HL-60/S4 treated with phorbol 12-myristate 13-acetate at 8.2 ng/mL for 4 days and 3 days (cell line): ENCODE measurements around the gene CKS1B.

Experiments
- in situ Hi-C: fragments of 300-500 bp; cut with MboI; formaldehyde crosslinking; loops from 2 replicates; pipeline ENCODE4 v1.15.0; 2022; ENCODE audit warnings: low sequenced_read_pairs

Gene CKS1B

DNA sequence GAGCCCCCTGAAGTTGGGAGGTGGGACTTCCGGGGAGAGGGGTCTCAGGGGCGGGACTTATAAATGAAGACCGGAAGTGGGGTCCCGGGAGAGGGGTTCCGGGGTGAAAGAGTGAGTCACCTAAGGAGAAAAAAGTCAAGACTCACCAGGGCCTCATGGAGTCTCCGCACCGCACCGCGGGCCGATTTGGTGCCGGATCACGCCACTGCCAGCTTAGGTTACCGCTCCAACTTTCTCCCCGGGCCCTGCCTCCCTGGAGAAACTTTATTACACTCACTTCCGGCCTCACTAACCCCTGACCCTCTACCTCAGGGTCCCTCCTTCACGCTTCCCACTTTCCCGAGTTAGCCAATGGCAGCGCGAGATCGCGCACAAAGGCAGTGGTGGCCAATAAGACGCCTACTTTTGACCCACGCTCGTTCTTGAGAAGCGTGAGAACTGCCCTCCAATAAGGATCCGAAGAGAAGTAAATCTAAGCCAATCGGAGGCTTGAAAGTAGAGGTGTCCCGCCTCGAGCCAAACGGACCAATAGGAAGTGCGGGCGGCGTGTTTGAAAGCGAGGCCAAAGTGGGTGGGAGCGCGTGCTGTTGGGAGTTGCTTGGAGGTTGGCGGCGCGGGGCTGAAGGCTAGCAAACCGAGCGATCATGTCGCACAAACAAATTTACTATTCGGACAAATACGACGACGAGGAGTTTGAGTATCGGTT lies at the start of gene CKS1B:
Gene CKS1B (plus strand): TSS at position 580 of the 706 bp plus-strand sequence. CDS start 65 bp downstream, at position 645.
- in situ Hi-C loops, result no loop called here

DNA sequence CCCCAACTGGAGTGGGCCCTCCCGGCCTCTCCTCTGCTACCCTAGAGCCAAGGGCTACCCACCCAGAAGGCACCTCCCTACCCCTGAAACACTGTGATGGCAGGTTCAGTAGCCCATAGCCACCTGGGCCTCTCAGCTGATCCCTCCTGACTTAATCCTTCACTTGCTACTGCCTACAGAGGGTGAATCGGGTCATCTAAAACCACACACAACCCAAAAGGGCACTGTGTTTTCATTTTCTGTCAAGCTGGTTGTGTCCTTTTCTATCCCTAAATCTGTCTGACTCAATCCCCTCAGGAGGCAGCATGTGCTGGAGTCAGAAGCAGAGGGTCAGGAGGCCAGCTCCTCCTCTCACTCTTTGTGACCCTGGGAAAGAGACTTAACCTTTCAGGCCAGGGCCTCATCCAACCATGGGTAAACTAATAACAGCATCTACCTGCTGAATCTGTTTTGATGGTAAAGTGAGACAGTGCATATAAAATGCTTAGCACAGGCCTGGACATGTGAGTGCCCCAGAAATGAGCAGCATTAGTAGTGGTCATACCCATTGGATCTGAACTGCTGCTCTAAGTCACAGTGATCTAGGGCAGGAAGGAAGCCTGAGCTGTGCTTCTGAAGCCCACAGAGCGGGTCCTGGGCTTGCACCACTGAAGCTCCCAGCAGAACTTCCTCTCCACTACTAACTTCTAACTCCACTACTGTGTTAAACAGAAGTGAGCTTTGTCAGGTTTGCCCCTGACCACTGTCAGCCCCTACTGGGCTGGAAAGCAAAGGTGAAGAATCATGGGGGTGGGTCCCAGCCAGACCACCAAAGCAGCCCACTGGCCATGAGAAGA lies 48.9 kb upstream of the CKS1B start:
- in situ Hi-C loops, result no loop called here

GRCh38 chr1:154926201-154926600 lies 48.3 kb upstream of the CKS1B start:
- in situ Hi-C loops, result no loop called here

DNA sequence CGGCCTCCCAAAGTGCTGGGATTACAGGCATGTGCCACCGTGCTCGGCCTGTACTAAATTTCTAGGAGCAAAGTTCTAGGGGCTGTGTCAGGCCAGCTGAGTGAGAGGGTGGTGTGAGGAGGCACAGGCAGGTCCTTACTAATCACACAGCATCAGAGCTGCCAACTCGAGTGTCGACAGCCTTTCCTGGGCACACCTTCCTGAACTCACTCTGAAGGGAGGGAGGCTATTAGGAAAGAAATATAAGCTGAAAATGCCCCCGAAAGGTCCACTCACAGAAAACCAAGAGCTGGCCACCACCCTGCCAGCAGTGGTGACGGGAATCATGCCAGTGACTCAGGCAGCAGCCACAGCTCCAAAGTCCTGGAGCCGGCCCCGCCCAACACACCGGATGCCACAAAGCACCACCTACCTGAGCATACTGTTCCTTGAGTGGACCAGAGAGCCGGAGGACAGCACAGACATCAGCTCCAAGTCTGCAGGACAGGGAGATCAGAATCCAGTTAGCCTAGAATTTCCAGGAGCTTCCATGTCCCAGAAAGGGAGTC lies 42.5 kb upstream of the CKS1B start:
- in situ Hi-C loops, result no loop called here

GRCh38 chr1:154934358-154934948 lies 40.0 kb upstream of the CKS1B start:
- in situ Hi-C loops, result no loop called here

DNA sequence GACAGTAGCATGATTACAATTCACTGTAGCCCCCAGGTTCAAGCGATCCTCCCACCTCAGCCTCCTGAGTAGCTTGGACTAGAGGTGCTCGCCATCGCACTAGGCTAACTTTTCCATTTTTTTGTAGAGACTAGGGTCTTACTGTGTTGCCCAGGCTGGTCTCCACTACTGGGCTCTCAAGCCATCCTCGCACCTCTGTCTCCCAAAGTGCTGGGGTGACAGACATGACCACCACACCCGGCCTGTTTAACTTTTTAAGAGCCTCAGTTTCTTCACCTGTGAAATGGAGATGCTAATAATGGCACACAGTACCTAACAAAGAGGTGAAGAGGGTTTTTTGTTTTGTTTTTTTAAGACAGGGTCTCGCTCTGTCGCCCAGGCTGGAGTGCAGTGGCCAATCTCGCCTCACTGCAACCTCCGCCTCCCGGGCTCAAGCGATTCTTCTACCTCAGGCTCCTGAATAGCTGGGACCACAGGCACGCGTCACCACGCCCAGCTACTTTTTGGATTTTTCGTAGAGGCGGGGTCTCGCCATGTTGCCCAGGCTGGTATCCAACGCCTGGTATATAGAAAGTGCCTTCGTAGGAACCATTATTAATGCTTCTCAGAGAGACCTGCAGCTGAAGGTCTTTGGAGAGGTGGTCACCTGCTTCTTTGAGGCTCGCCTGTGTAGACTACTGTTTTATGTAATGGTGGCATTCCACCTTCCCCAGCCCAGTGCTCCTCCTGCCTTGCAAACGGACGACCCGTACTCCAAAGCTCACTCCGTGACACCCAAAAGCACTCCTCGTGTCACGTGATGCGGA lies 38.5 kb upstream of the CKS1B start:
- in situ Hi-C loops, result no loop called here

DNA sequence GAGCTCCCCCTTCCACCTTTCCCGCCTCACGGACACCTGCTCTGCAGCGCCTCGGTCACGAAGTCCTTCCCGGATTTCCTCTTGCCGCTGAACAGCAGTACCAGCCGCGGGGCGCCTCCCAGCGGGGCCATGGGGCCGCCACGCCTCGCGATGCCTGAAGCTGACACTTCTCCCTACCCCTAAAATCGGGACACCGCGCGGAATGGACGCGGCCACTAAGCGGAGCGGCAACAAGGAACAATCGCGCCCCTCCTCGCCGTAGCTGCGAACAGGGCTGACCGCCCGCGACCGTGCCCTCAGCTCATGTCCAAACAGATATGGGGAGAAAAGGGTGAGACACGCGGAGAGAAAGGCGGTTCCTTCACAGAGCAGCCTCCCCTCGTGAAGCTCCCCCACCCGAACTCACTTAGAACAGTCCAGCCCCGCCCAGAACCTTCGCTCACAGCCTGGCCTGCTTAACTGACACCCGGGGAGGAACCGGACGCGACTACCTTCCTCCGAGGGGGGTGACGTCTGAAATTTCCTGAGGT lies 37.9 kb upstream of the CKS1B start, which contains the start of gene PMVK:
Gene PMVK (minus strand): TSS at position 165 of the 530 bp plus-strand sequence. CDS start 34 bp downstream, at position 131.
- in situ Hi-C loops, result no loop called here

DNA sequence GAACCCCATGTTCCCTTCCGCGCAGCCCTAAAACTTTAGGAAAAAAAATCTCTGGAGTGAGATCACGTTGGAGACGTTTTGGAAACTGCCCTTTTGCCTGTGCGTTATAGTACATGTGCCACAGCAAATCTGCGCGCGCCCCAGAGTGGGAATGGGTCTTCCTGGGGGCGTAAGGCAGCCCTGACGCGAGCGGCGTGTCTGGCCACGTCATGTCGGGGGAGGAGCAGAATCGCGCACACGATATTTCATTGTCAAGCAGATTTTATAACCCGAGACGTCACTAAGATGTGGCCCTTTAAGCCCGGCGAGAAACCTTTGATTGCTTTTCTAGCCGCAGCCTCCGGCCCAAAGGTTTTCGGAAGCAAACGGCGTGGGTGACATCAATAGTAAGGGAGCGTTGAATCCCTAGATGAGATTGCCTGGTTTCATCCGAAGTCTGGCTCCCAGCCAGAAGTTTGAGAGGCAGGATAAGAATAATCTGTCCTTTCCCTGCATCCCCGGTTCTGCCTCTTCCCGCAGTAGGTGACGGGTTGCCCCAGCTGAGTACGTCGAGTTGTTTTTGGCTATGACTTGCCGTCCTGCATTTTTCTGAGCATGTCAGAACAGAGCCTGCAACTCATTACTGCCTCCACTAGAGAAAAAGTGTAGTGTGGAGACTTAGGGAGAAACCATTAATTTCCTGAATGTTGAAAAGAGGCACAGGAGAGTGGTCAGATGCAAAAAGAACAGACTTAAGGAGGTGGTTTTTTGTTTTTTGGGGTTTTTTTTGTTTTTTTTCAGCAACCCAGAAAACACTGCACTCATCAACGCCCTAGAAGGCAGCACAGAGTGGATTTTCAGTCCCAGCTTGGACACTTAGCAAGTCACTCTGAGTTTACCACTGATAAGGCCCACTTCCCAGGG lies 37.1 kb upstream of the CKS1B start:
- in situ Hi-C loops, result no loop called here

DNA sequence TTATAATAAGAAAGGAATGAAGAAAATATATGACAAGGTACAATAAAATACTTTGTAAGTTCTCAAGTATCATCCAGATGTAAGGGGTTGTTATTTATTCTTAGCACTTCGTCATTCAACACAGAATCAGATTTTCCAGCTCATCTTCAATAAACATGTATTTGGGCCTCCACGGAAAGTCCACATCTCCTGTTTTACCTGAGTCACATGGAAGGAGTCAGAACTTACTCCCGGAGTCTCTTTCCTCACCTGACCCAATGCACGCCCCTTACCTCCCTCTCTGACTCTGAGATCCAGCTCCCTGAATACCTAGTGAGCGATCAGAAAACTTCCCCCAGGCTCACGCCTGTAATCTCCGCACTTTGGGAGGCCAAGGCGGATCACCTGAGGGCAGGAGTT lies 36.5 kb upstream of the CKS1B start:
- in situ Hi-C loops, result no loop called here

- in situ Hi-C loops, result no loop called here
These were observed 35.7 kb upstream of the CKS1B start for GRCh38 chr1:154938604-154939399.

GRCh38 chr1:154940213-154940560 lies 34.3 kb upstream of the CKS1B start:
- in situ Hi-C loops, result no loop called here

DNA sequence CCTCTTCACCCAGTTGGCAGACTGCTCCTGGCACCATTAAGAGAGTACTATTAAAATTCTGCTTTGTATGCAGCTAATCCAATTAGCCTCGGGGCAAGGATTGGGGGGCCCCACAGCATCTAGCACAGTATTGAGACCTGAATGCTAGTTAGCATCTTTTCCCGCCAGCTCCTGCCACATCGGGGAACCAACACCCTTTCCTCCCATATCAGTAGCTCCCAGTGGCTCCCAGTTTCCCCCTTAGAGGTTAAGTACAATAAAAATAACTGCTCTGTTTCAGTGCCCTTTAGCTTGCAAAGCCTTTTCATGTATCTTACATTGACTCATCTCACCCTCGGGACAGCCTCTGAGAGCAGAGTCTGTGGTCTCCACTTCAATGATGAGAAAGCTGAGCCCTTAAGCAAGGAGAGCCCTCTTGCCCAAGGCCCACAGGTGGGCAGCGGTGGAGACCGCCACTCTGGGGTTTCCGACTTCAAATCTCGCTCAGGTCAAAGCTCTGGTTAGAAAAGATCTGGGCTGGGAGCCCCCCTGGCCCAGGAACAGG lies 33.8 kb upstream of the CKS1B start:
- in situ Hi-C loops, result no loop called here

- in situ Hi-C loops, result no loop called here
These were observed 33.0 kb upstream of the CKS1B start for GRCh38 chr1:154941333-154942013.

DNA sequence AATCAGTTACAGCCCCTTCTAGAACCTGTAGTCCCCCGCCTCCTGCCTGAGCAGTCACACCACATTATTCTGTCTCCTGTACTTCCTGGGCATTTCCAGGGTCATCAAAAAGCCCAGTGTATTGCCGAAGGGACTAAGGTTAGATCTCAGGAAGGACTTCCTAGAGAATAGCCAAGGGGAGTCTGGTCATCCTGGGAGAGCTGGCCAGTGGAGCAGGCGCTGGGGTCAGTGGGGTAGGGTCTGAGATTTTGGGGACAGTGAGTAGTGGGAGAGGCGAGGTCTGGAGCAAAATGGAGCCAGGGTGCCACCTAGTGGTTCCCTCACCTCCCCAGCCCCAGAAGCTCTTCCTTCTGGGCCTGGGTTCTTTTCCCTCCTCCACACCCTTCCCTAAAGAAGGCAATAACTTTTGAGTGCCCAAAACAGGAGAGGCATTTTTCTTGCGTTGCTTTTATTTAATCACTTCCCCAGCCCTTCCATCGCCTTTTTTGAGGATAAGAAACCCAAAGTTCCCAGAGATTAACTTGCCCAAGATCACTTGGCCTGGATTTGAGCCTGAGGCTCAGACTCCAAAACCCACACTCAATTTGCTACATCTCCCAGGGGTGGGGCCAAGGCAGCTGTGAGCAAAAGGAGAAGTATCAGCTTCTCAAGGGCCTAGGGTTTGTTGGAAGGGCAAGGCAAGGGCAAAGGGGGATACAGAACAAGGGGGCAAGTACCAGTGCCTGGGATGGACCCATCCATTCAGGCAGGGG lies 30.7 kb upstream of the CKS1B start:
- in situ Hi-C loops, result no loop called here

GRCh38 chr1:154944401-154945159 lies 29.9 kb upstream of the CKS1B start:
- in situ Hi-C loops, result no loop called here
